MG63 (cell line): ENCODE data around the gene PRR12. TPM values are rescaled to one million over a fixed set of nuclear protein-coding genes. Genes with fewer than 3 reads are reported as not detected.
A peak's percentile ranks its signal among the peaks of the same experiment; 100 is the strongest.

Experiments
- DNase-seq: peaks from one replicate; pipeline ENCODE4 v3.0.0-alpha.2; 2020
- H3K27me3 ChIP-seq: fragments of 250-450 bp; sonication (Bioruptor Pico); 2 replicates; pipeline ENCODE4 v1.5.1; 2020; ENCODE audit warnings: mild to moderate bottlenecking, moderate library complexity
- H3K36me3 ChIP-seq: fragments of 250-450 bp; sonication (Bioruptor Pico); 2 replicates; pipeline ENCODE4 v1.5.1; 2020; ENCODE audit warnings: mild to moderate bottlenecking, moderate library complexity
- H3K4me3 ChIP-seq: fragments of 250-450 bp; sonication (Bioruptor Pico); 2 replicates; pipeline ENCODE4 v1.5.1; 2020; ENCODE audit warnings: mild to moderate bottlenecking, moderate library complexity
- H3K9me3 ChIP-seq: fragments of 250-450 bp; sonication (Bioruptor Pico); 2 replicates; pipeline ENCODE4 v1.5.1; 2020; ENCODE audit warnings: mild to moderate bottlenecking, moderate library complexity
- total RNA-seq: library from RNA; depleted of rRNA; stranded (reverse); fragments of >200 nt; shearing (Covaris generic); gene quantifications from 2 replicates; pipeline ENCODE4 v1.2.3, GENCODE V29; 2014; ENCODE audit warnings: low replicate concordance

Gene PRR12
- total RNA-seq, 1 experiment from 2014 or later: 1.8 TPM

- Histone ChIP-seq H3K4me3 (no peak overlapping the region), H3K36me3 (peaks cover 4% of the 10 kb centered on the region; the same call in 1 of the 2 replicates), H3K27me3 (no peaks in the 10 kb centered on the region), H3K9me3 (no peaks in the 10 kb centered on the region)
- no peak for DNase-seq
These were observed 7.7 kb upstream of the PRR12 start for GRCh38 chr19:49583239-49583638.

GRCh38 chr19:49585023-49585422 is 6.0 kb upstream of the PRR12 start:
- Histone ChIP-seq H3K9me3 (no peaks in the 10 kb centered on the region), H3K36me3 (no peaks in the 10 kb centered on the region), H3K4me3 (no peak overlapping the region), H3K27me3 (no peaks in the 10 kb centered on the region)
- DNase-seq: no peak

- DNase-seq: no peak
- Histone ChIP-seq H3K36me3 (peaks cover 6% of the 10 kb centered on the region; the same call in 1 of the 2 replicates), H3K9me3 (no peaks in the 10 kb centered on the region)
These were observed 3.8 kb upstream of the PRR12 start for GRCh38 chr19:49587227-49587626.

GRCh38 chr19:49588365-49589122 is 2.4 kb upstream of the PRR12 start:
- Histone ChIP-seq H3K4me3 (no peak overlapping the region), H3K9me3 (no peaks in the 10 kb centered on the region), H3K27me3 (no peaks in the 10 kb centered on the region), H3K36me3 (peaks cover 15% of the 10 kb centered on the region)
- DNase-seq: no peak

More at GRCh38 chr19:49587227-49587626, 3.8 kb upstream of the PRR12 start:
- H3K4me3 ChIP-seq: no peak overlapping the region
- no peaks in the 10 kb centered on the region for H3K27me3 ChIP-seq

GRCh38 chr19:49589502-49589905 is 1.5 kb upstream of the PRR12 start:
- DNase-seq: no peak
- H3K4me3 ChIP-seq: no peak overlapping the region
- H3K36me3 ChIP-seq: peaks cover 25% of the 10 kb centered on the region

GRCh38 chr19:49590071-49590970 is 661 bp upstream of the PRR12 start:
- Histone ChIP-seq H3K9me3 (no peaks in the 10 kb centered on the region), H3K4me3 (peak overlapping the region; percentile 88), H3K36me3 (peaks cover 29% of the 10 kb centered on the region), H3K27me3 (no peaks in the 10 kb centered on the region)
- peak; percentile 97 for DNase-seq

More at GRCh38 chr19:49589502-49589905, 1.5 kb upstream of the PRR12 start:
- H3K9me3 ChIP-seq: no peaks in the 10 kb centered on the region
- no peaks in the 10 kb centered on the region for H3K27me3 ChIP-seq

- DNase-seq: peak; percentile 66
- no peaks in the 10 kb centered on the region for H3K27me3 ChIP-seq
- peaks cover 41% of the 10 kb centered on the region for H3K36me3 ChIP-seq
- peak overlapping the region; percentile 88 for H3K4me3 ChIP-seq
- no peaks in the 10 kb centered on the region for H3K9me3 ChIP-seq
These were observed 926 bp downstream of the PRR12 start for GRCh38 chr19:49591731-49592485.

- H3K36me3 ChIP-seq: peaks cover 44% of the 10 kb centered on the region
- no peaks in the 10 kb centered on the region for H3K9me3 ChIP-seq
- DNase-seq: no peak
- H3K27me3 ChIP-seq: no peaks in the 10 kb centered on the region
- H3K4me3 ChIP-seq: peak overlapping the region; percentile 88
These were observed 1.7 kb downstream of the PRR12 start for GRCh38 chr19:49592486-49593232.

- peak; percentile 64 for DNase-seq
- Histone ChIP-seq H3K9me3 (no peaks in the 10 kb centered on the region), H3K4me3 (peak overlapping the region; percentile 88; the same call in 1 of the 2 replicates), H3K27me3 (no peaks in the 10 kb centered on the region), H3K36me3 (peaks cover 50% of the 10 kb centered on the region)
These were observed 2.5 kb downstream of the PRR12 start for GRCh38 chr19:49593233-49594113.

- no peaks in the 10 kb centered on the region for H3K9me3 ChIP-seq
- no peak overlapping the region for H3K4me3 ChIP-seq
- DNase-seq: no peak
- no peaks in the 10 kb centered on the region for H3K27me3 ChIP-seq
- peaks cover 59% of the 10 kb centered on the region for H3K36me3 ChIP-seq
These were observed 3.4 kb downstream of the PRR12 start for GRCh38 chr19:49594157-49594992.

- no peak for DNase-seq
- Histone ChIP-seq H3K36me3 (peaks cover 68% of the 10 kb centered on the region), H3K9me3 (no peaks in the 10 kb centered on the region)
These were observed 4.2 kb downstream of the PRR12 start for GRCh38 chr19:49594993-49595818.

GRCh38 chr19:49595819-49596404 is 4.9 kb downstream of the PRR12 start:
- no peak for DNase-seq
- Histone ChIP-seq H3K36me3 (peaks cover 70% of the 10 kb centered on the region), H3K27me3 (no peaks in the 10 kb centered on the region), H3K4me3 (no peak overlapping the region), H3K9me3 (no peaks in the 10 kb centered on the region)

More at GRCh38 chr19:49594993-49595818, 4.2 kb downstream of the PRR12 start:
- Histone ChIP-seq H3K4me3 (no peak overlapping the region), H3K27me3 (no peaks in the 10 kb centered on the region)

GRCh38 chr19:49596407-49596806 is 5.4 kb downstream of the PRR12 start:
- Histone ChIP-seq H3K9me3 (no peaks in the 10 kb centered on the region), H3K36me3 (peaks cover 73% of the 10 kb centered on the region), H3K4me3 (no peak overlapping the region), H3K27me3 (no peaks in the 10 kb centered on the region)
- no peak for DNase-seq
